HepG2 (cell line): ENCODE results near the gene THRA. TPM values are rescaled to one million over a fixed set of nuclear protein-coding genes. Genes with fewer than 3 reads are reported as not detected.

Experiments used
- ATAC-seq: fragments of 200-7000 bp; cut with Tn5 transposase; 3 replicates; pipeline ENCODE4 v1.9.1; 2020; ENCODE audit warnings: mild to moderate bottlenecking, moderate library complexity
- BruUV-seq: library from RNA; stranded (reverse); fragments of 400-500 nt; replicated peaks from 2 replicates; lab custom pipeline; 2021; lab: Mats Ljungman, UMichigan
- CTCF ChIA-PET: fragments of 300-600 bp; formaldehyde crosslinking; extraction: SDS; loops from one replicate; lab custom pipeline; 2021; ENCODE audit warnings: low total read pairs, inconsistent platforms, low intra/inter-chr PET ratio; lab: Yijun Ruan, JAX
- POLR2A ChIA-PET: fragments of 350-600 bp; sonication (Branson Sonifier 250); formaldehyde crosslinking; loops from one replicate; lab custom pipeline; 2020; ENCODE audit warnings: antibody characterized with exemption, inconsistent platforms; lab: Yijun Ruan, JAX
- DNase-seq: peaks from one replicate; pipeline ENCODE4 v3.0.0-alpha.2; 2015; ENCODE audit warnings: low spot score
- FAIRE-seq: peaks from 3 replicates; lab custom pipeline; 2011; peaks lifted over from hg19 to GRCh38; lab: Jason Lieb, UNC
- H2AFZ ChIP-seq: one replicate; pipeline ENCODE4 v1.6.1; 2011; ENCODE audit warnings: low read length, inconsistent platforms
- H3K27ac ChIP-seq: fragments of 300-600 bp; 3 replicates; pipeline ENCODE4 v1.8.0; 2011; ENCODE audit warnings: mixed run types, mild to moderate bottlenecking, mixed read lengths, low read length, inconsistent platforms; ENCODE audit not compliant: insufficient read depth; ENCODE audit errors: extremely low read length
- H3K27me3 ChIP-seq, 2 experiments: fragments of 200-600 bp in 1 of 2; 2 replicates in 1 of 2; 3 replicates in 1 of 2; pipeline versions ENCODE4 v1.6.0 to v1.8.0; 2011; ENCODE audit warnings: low read length in 2 of 2, mild to moderate bottlenecking in 2 of 2, moderate library complexity in 2 of 2, inconsistent platforms in 1 of 2; ENCODE audit not compliant: insufficient read depth in 2 of 2, control insufficient read depth in 1 of 2
- H3K36me3 ChIP-seq, 2 experiments: fragments of 200-600 bp in 1 of 2; replicated peaks in 1 of 2; 2 replicates in 1 of 2; 3 replicates in 1 of 2; pipeline versions ENCODE4 v1.5.1 to v1.8.0; 2011; ENCODE audit warnings: low read length in 2 of 2, inconsistent platforms in 1 of 2; ENCODE audit not compliant: insufficient read depth in 2 of 2, control insufficient read depth in 1 of 2
- H3K4me1 ChIP-seq: 2 replicates; pipeline ENCODE4 v1.5.1; 2012; ENCODE audit warnings: low read length, inconsistent platforms; ENCODE audit not compliant: insufficient read depth
- H3K4me2 ChIP-seq: 2 replicates; pipeline ENCODE4 v1.6.0; 2011; ENCODE audit warnings: low read depth, low read length, inconsistent platforms
- H3K4me3 ChIP-seq, 3 experiments: fragments of 200-600 bp in 1 of 3; sonication (generic), shearing (Covaris generic) in 1 of 3; replicated peaks in 1 of 3; 2 replicates each; pipeline ENCODE4 v1.5.1; 2011 to 2016; ENCODE audit warnings: low read length in 3 of 3, inconsistent platforms in 2 of 3, low read depth in 2 of 3, mild to moderate bottlenecking in 2 of 3, control low read depth in 1 of 3, mixed read lengths in 1 of 3; ENCODE audit not compliant: insufficient read depth in 1 of 3
- H3K79me2 ChIP-seq: one replicate; pipeline ENCODE4 v1.6.1; 2011; ENCODE audit warnings: low read length, inconsistent platforms; ENCODE audit not compliant: insufficient read depth
- H3K9ac ChIP-seq: 2 replicates; pipeline ENCODE4 v1.6.0; 2011; ENCODE audit warnings: mild to moderate bottlenecking, low read depth, low read length, inconsistent platforms; ENCODE audit not compliant: insufficient read depth
- H3K9me3 ChIP-seq: 2 replicates; pipeline ENCODE4 v1.5.1; 2012; ENCODE audit warnings: mild to moderate bottlenecking, low read length
- H4K20me1 ChIP-seq: 2 replicates; pipeline ENCODE4 v1.6.0; 2011; ENCODE audit warnings: inconsistent platforms, mild to moderate bottlenecking, low read length, moderate library complexity; ENCODE audit not compliant: insufficient read depth
- GATAD2A ChIP-seq: IDR thresholded peaks from 2 replicates; pipeline ENCODE4 v1.6.1; 2016
- HNF1B ChIP-seq: sonication (generic); formaldehyde crosslinking; IDR thresholded peaks from 2 replicates; pipeline ENCODE4 v1.5.1; 2020; ENCODE audit warnings: mild to moderate bottlenecking, moderate library complexity, missing genetic modification reagents
- IRX3 ChIP-seq: sonication (generic); formaldehyde crosslinking; IDR thresholded peaks from 2 replicates; pipeline ENCODE4 v1.8.1; 2023; ENCODE audit warnings: mild to moderate bottlenecking, low read depth, missing genetic modification reagents, borderline replicate concordance
- JDP2 ChIP-seq: sonication (generic); formaldehyde crosslinking; IDR thresholded peaks from 2 replicates; pipeline ENCODE4 v1.8.1; 2022; ENCODE audit warnings: missing genetic modification reagents, borderline replicate concordance
- POLR2A ChIP-seq, 2 experiments: IDR thresholded peaks; 2 replicates each; pipeline ENCODE4 v1.6.1; 2011; ENCODE audit warnings: low read depth in 2 of 2, low read length in 2 of 2, mild to moderate bottlenecking in 1 of 2, moderate library complexity in 1 of 2; ENCODE audit not compliant: insufficient read depth in 1 of 2
- REPIN1 ChIP-seq: sonication (generic); formaldehyde crosslinking; IDR thresholded peaks from 2 replicates; pipeline ENCODE4 v1.8.0; 2022; ENCODE audit warnings: missing genetic modification reagents, low read depth, mild to moderate bottlenecking, borderline replicate concordance
- SIX1 ChIP-seq: sonication (generic); formaldehyde crosslinking; IDR thresholded peaks from 2 replicates; pipeline ENCODE4 v1.4.0; 2020; ENCODE audit warnings: missing genetic modification reagents, borderline replicate concordance
- ZGPAT ChIP-seq: IDR thresholded peaks from 2 replicates; pipeline ENCODE4 v1.6.1; 2016; ENCODE audit warnings: mild to moderate bottlenecking
- ZNF572 ChIP-seq: sonication (generic); formaldehyde crosslinking; IDR thresholded peaks from 2 replicates; pipeline ENCODE4 v1.5.1; 2020; ENCODE audit warnings: mild to moderate bottlenecking, missing genetic modification reagents
- WGBS: methylation state at CpG from one replicate; pipeline ENCODE4 v1.1.6; 2017; ENCODE audit warnings: low lambda C conversion rate; 5-methylcytosine and 5-hydroxymethylcytosine counted together
- in situ Hi-C: cut with HindIII; loops from 2 replicates; pipeline ENCODE4 v1.10.0; 2017; ENCODE audit warnings: low pct_unique_long_range_greater_than_20kb; ENCODE audit not compliant: extremely low pct_ligation_motif_present
- intact Hi-C: fragments of 100-400 bp; cut with micrococcal nuclease; formaldehyde crosslinking; loops from one replicate; pipeline ENCODE4 v1.10.0; 2022; ENCODE audit not compliant: unreplicated experiment
- polyA plus RNA-seq, 8 experiments: library from polyadenylated mRNA; depleted of rRNA in 3 of 8; stranded (reverse) in 7 of 8; unstranded in 1 of 8; fragments of >200 nt; fragmentation: Illumina TruSeq in 4 of 8; extraction: Trizol in 4 of 8; gene quantifications; 2 replicates each; pipeline versions ENCODE4 v1.2.1 to v1.2.3, GENCODE V29; 2011 to 2016; ENCODE audit warnings: low read depth in 4 of 8, missing spikeins in 1 of 8, mixed read lengths in 1 of 8; ENCODE audit not compliant: insufficient read depth in 1 of 8
- total RNA-seq, 5 experiments: library from RNA; depleted of rRNA; stranded (reverse); fragments of >200 nt; fragmentation: Illumina TruSeq; extraction: Trizol; gene quantifications; 2 replicates each; pipeline ENCODE4 v1.2.3, GENCODE V29; 2016; ENCODE audit warnings: low read depth in 1 of 5

THRA gene
- total and polyA plus RNA-seq, 2 of the 13 experiments (the other 11 are each of a cell fraction or from before 2014, with no cell fraction given): 8.0 to 9.9 TPM

GRCh38 chr17:40024901-40025300 is 37.9 kb upstream of the THRA start:
- WGBS: 97% methylated on average over 8 of the region's 8 CpGs
- Histone ChIP-seq H3K4me1 (no peaks in the 10 kb centered on the region), H3K4me3 (no peak overlapping the region), H2AFZ (no peak overlapping the region), H3K79me2 (no peaks in the 10 kb centered on the region), H3K9me3 (no peaks in the 10 kb centered on the region), H3K9ac (no peak overlapping the region), H4K20me1 (no peaks in the 10 kb centered on the region), H3K4me2 (no peak overlapping the region), H3K27me3 (no peaks in the 10 kb centered on the region), H3K27ac (no peak overlapping the region), H3K36me3 (peaks cover 45 to 76% of the 10 kb centered on the region in 2 experiments)
- no peak for TF ChIP-seq REPIN1 (CRISPR knock-in tag)
- TF ChIP-seq POLR2A (IDR thresholded peaks at IDR 0.05; ENCODE audit: insufficient read depth in 1 of 2, low read depth in 2 of 2, low read length in 2 of 2): no peak
- CTCF ChIA-PET: interaction anchor here (0.9 kb wide), 1 partner anchor 11 kb away, joined by 3 read pairs; no protein-coding TSS in a partner anchor
- intact Hi-C loops (no loop called here), in situ Hi-C loops (no loop called here)
- FAIRE-seq (no peak), ATAC-seq (no peak), DNase-seq (no peak)
- POLR2A ChIA-PET: no interaction called here
- BruUV-seq: no TSS peak

- BruUV-seq: no TSS peak
- DNase-seq: no peak
- in situ Hi-C loops: no loop called here
- 93% methylated on average over 2 of the region's 2 CpGs for WGBS
- Histone ChIP-seq H3K27me3 (no peaks in the 10 kb centered on the region), H3K27ac (no peak overlapping the region), H3K79me2 (no peaks in the 10 kb centered on the region), H3K36me3 (peaks cover 41 to 73% of the 10 kb centered on the region in 2 experiments), H4K20me1 (no peaks in the 10 kb centered on the region), H3K9me3 (no peaks in the 10 kb centered on the region), H2AFZ (no peak overlapping the region), H3K4me3 (no peak overlapping the region), H3K4me1 (no peaks in the 10 kb centered on the region), H3K4me2 (no peak overlapping the region), H3K9ac (no peak overlapping the region)
- ATAC-seq: no peak
- POLR2A ChIA-PET: interaction anchor here (0.6 kb wide), 1 partner anchor 107 kb away, joined by 4 read pairs; no protein-coding TSS in a partner anchor
- no peak for FAIRE-seq
- intact Hi-C loops: no loop called here
- CTCF ChIA-PET: interaction anchor here (0.9 to 2.7 kb wide), 2 partner anchors 12 kb away, joined by 3 to 56 read pairs; partner anchors contain the start of gene CSF3
- TF ChIP-seq ZGPAT (CRISPR knock-in tag) (no peak), IRX3 (no peak), ZNF572 (CRISPR knock-in tag) (no peak), SIX1 (CRISPR knock-in tag) (no peak), JDP2 (CRISPR knock-in tag) (no peak), HNF1B (CRISPR knock-in tag) (no peak), GATAD2A (CRISPR knock-in tag) (no peak)
Measured at GRCh38 chr17:40025559-40025958, 37.2 kb upstream of the THRA start.
